ENCODE data around the gene TRIM26.
"Not testable (repeated sequence)": the region's sequence is repeated elsewhere in the genome, so short reads cannot be mapped to it uniquely, and the experiment has no call there.

TRIM26 gene

GRCh38 chr6:30151580-30151979 is 61.6 kb downstream of the TRIM26 start:
- peak; percentile 8 for DNase-seq

GRCh38 chr6:30150671-30151395 is 62.4 kb downstream of the TRIM26 start:
- no peak for DNase-seq

- DNase-seq: peak; percentile 57
Observed at GRCh38 chr6:30149858-30150550, 63.2 kb downstream of the TRIM26 start.

GRCh38 chr6:30149234-30149633 is 64.0 kb downstream of the TRIM26 start:
- no peak for DNase-seq

- DNase-seq: no peak
Observed at GRCh38 chr6:30147096-30147495, 66.1 kb downstream of the TRIM26 start.

GRCh38 chr6:30145818-30146217 is 67.4 kb downstream of the TRIM26 start:
- no peak for DNase-seq

- DNase-seq: no peak
Observed at GRCh38 chr6:30144811-30145210, 68.4 kb downstream of the TRIM26 start.

GRCh38 chr6:30143780-30144179 is 69.4 kb downstream of the TRIM26 start:
- no peak for DNase-seq

GRCh38 chr6:30142665-30143064 is 70.5 kb downstream of the TRIM26 start:
- DNase-seq: no peak

- not testable (repeated sequence) for DNase-seq
Observed at GRCh38 chr6:30140240-30140639, 73.0 kb downstream of the TRIM26 start.

- peak; percentile 44 for DNase-seq
Observed at GRCh38 chr6:30136570-30137286, 76.5 kb downstream of the TRIM26 start.

- DNase-seq: no peak
Observed at GRCh38 chr6:30135757-30136156, 77.4 kb downstream of the TRIM26 start, which contains the start of gene TRIM40. Gene TRIM40 (plus strand): TSS chr6:30136140. CDS start chr6:30137037, 897 bp downstream.

- no peak for DNase-seq
Observed at GRCh38 chr6:30135147-30135546, 78.1 kb downstream of the TRIM26 start.

All from MV-4-11 (cell line).